ENCODE data around the gene TENM3. TPM values are rescaled to one million over a fixed set of nuclear protein-coding genes. Genes with fewer than 3 reads are reported as not detected.

TENM3 gene
- total RNA-seq, 1 donor from 2014 or later: 124 TPM

DNA sequence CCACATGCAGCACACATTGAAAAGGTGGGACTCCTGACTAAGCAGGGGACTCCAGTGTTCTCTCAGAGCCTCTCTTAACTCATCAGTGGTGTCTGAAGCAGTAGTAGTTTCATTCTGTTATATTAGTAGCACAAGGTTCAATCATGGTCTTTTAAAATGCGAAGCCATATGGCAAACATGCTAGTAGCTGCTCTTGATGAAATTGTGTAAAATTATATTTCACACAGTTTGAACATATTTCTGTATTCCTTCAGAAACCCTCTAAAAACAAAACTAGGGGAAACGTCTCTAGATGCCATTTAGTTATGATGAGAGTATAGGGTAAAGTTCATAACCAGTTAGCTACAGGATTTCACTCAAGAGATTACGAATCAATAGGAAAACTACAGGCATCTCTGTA lies 497.1 kb downstream of the TENM3 start:
- Mint-ChIP-seq H3K27me3 (ENCODE audit: unreplicated experiment) (no peaks in the 10 kb centered on the region), H3K27ac (ENCODE audit: unreplicated experiment) (no peak overlapping the region), H3K4me1 (ENCODE audit: low read depth, unreplicated experiment) (peaks cover 19% of the 10 kb centered on the region), H3K9me3 (ENCODE audit: unreplicated experiment) (peaks cover 2% of the 10 kb centered on the region), H3K36me3 (ENCODE audit: unreplicated experiment) (no peaks in the 10 kb centered on the region), H3K4me3 (ENCODE audit: unreplicated experiment) (no peak overlapping the region)
- TF ChIP-seq, protein P1, sequence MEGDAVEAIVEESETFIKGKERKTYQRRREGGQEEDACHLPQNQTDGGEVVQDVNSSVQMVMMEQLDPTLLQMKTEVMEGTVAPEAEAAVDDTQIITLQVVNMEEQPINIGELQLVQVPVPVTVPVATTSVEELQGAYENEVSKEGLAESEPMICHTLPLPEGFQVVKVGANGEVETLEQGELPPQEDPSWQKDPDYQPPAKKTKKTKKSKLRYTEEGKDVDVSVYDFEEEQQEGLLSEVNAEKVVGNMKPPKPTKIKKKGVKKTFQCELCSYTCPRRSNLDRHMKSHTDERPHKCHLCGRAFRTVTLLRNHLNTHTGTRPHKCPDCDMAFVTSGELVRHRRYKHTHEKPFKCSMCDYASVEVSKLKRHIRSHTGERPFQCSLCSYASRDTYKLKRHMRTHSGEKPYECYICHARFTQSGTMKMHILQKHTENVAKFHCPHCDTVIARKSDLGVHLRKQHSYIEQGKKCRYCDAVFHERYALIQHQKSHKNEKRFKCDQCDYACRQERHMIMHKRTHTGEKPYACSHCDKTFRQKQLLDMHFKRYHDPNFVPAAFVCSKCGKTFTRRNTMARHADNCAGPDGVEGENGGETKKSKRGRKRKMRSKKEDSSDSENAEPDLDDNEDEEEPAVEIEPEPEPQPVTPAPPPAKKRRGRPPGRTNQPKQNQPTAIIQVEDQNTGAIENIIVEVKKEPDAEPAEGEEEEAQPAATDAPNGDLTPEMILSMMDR (IDR thresholded peaks at IDR 0.05; ENCODE audit: partially characterized antibody, unreplicated experiment): no peak
- no peak for DNase-seq

DNA sequence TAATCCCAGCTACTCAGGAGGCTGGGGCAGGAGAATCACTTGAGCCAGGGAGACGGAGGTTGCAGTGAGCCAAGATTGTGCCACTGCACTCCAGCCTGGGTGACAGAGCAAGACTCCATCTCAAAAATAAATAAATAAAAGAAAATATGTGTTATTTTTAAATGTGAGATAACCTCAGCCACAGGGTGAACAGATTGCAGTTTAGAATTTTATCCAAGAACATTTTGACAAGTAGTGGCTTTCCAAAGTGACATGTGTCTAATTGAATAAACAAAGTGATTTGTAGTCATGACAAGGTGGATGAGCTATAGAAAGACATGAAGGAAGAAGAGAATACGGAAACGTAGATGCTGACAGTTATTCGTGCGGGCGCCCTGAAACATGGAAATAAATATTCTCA lies 497.9 kb downstream of the TENM3 start:
- Mint-ChIP-seq H3K36me3 (ENCODE audit: unreplicated experiment) (peaks cover 4% of the 10 kb centered on the region), H3K27ac (ENCODE audit: unreplicated experiment) (no peak overlapping the region), H3K4me1 (ENCODE audit: low read depth, unreplicated experiment) (peaks cover 13% of the 10 kb centered on the region), H3K9me3 (ENCODE audit: unreplicated experiment) (peaks cover 2% of the 10 kb centered on the region), H3K27me3 (ENCODE audit: unreplicated experiment) (no peaks in the 10 kb centered on the region), H3K4me3 (ENCODE audit: unreplicated experiment) (no peak overlapping the region)
- no peak for DNase-seq
- TF ChIP-seq, protein P1 (IDR thresholded peaks at IDR 0.05; ENCODE audit: partially characterized antibody, unreplicated experiment): no peak

DNA sequence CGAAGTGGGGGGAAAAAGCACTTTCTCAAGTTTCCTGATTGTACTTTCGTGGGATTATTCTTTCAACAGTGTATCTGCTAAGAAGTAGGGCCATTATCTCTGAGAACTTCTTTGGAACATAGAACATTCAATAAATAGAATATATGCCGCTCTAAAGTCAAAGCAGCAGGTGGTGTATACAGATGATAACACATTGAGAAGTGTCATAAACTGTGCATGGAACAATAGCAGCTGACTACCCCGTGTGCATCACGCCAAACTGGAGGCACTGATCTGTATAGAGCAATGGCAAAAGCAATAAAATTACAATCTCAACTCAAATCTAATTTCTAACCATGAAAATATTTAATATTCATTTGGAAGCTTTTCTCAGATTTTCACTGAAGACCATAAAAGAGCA lies 498.7 kb downstream of the TENM3 start:
- TF ChIP-seq, protein P1 (IDR thresholded peaks at IDR 0.05; ENCODE audit: partially characterized antibody, unreplicated experiment): no peak
- no peak for DNase-seq
- Mint-ChIP-seq H3K9me3 (ENCODE audit: unreplicated experiment) (peaks cover 2% of the 10 kb centered on the region), H3K4me1 (ENCODE audit: low read depth, unreplicated experiment) (peaks cover 9% of the 10 kb centered on the region), H3K27ac (ENCODE audit: unreplicated experiment) (no peak overlapping the region), H3K36me3 (ENCODE audit: unreplicated experiment) (peaks cover 13% of the 10 kb centered on the region), H3K4me3 (ENCODE audit: unreplicated experiment) (no peak overlapping the region), H3K27me3 (ENCODE audit: unreplicated experiment) (no peaks in the 10 kb centered on the region)

DNA sequence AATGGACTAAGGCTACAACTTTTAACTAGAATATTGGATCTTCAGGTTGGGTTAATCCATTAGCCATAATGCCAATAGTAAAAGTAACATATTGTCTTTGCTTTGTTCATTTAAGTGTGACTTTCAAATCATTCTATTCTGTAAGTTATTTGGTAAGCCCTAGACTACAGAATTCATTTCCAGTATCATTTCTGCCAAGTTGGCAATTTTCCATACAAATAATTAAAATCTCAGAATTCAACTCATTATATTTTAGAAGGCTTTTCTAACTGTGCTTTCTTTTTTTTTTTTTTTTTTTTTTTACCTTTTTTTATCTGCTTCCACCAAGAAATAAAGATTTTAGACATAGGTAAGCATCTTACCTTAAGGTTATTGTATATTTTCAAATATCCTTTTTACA lies 500.6 kb downstream of the TENM3 start:
- H3K27me3 Mint-ChIP-seq (ENCODE audit: unreplicated experiment): no peaks in the 10 kb centered on the region
- no peaks in the 10 kb centered on the region for H3K9me3 Mint-ChIP-seq (ENCODE audit: unreplicated experiment)
- H3K4me1 Mint-ChIP-seq (ENCODE audit: low read depth, unreplicated experiment): peaks cover 3% of the 10 kb centered on the region
- no peak for DNase-seq
- H3K36me3 Mint-ChIP-seq (ENCODE audit: unreplicated experiment): peaks cover 13% of the 10 kb centered on the region
- H3K4me3 Mint-ChIP-seq (ENCODE audit: unreplicated experiment): no peak overlapping the region
- H3K27ac Mint-ChIP-seq (ENCODE audit: unreplicated experiment): no peak overlapping the region
- TF ChIP-seq, protein P1 (IDR thresholded peaks at IDR 0.05; ENCODE audit: partially characterized antibody, unreplicated experiment): no peak

DNA sequence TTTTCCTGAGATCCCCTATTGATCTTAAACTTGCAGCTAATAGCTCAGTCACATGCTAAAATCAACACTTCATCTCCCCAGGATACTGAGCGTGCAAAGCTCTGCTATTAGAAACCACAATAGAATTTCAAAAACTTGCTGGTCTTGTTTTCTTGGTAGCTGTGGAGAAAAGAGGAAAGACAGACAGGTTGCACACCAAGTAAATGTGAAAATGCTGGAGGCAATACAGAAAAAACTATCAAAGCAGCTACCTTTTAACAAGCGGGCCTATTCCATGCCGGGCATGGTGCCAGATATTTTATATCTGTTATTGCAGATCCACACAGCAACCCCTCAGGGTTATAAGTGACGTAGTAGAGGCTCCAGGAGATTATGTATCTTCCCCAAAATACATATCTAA lies 502.0 kb downstream of the TENM3 start:
- Mint-ChIP-seq H3K27ac (ENCODE audit: unreplicated experiment) (no peak overlapping the region), H3K4me1 (ENCODE audit: low read depth, unreplicated experiment) (no peaks in the 10 kb centered on the region), H3K4me3 (ENCODE audit: unreplicated experiment) (no peak overlapping the region), H3K36me3 (ENCODE audit: unreplicated experiment) (peaks cover 13% of the 10 kb centered on the region), H3K27me3 (ENCODE audit: unreplicated experiment) (no peaks in the 10 kb centered on the region), H3K9me3 (ENCODE audit: unreplicated experiment) (no peaks in the 10 kb centered on the region)
- no peak for DNase-seq
- TF ChIP-seq, protein P1 (IDR thresholded peaks at IDR 0.05; ENCODE audit: partially characterized antibody, unreplicated experiment): no peak

Data from glutamatergic neuron (in vitro differentiated cells).